HFFc6 (cell line): Measurements from ENCODE around the gene CUL3. TPM values are rescaled to one million over a fixed set of nuclear protein-coding genes. Genes with fewer than 3 reads are reported as not detected.

Experiments used
- DNase-seq: peaks from one replicate; pipeline ENCODE4 v3.0.0-alpha.2; 2018
- H3K27ac Mint-ChIP-seq: 2 replicates; pipeline ENCODE4 v1.8.0; 2020; ENCODE audit warnings: mild to moderate bottlenecking, mixed read lengths
- H3K27me3 Mint-ChIP-seq: 2 replicates; pipeline ENCODE4 v1.8.0; 2021; ENCODE audit warnings: mild to moderate bottlenecking, moderate library complexity, mixed read lengths; ENCODE audit not compliant: insufficient read depth
- H3K36me3 Mint-ChIP-seq: 2 replicates; pipeline ENCODE4 v1.8.0; 2021; ENCODE audit warnings: low read depth, mixed read lengths
- H3K4me1 Mint-ChIP-seq: 2 replicates; pipeline ENCODE4 v1.8.0; 2020; ENCODE audit warnings: low read depth, mixed read lengths
- H3K4me3 Mint-ChIP-seq: 2 replicates; pipeline ENCODE4 v1.8.0; 2020; ENCODE audit warnings: mild to moderate bottlenecking, moderate library complexity, mixed read lengths
- H3K9me3 Mint-ChIP-seq: 2 replicates; pipeline ENCODE4 v1.8.0; 2020; ENCODE audit warnings: mild to moderate bottlenecking, mixed read lengths
- total RNA-seq, 6 experiments: library from RNA; stranded (reverse); fragmentation: NEBNext Ultra II Directional; extraction: Animal tissue kit (Norgen Biotek cat#: 25700); gene quantifications; 2 replicates in 1 of 6; 3 replicates in 5 of 6; pipeline ENCODE4 v1.2.3, GENCODE V29; 2021
- TF ChIP-seq, protein P1 (sequence below): fragments of 200-600 bp; sonication (generic); IDR thresholded peaks from 2 replicates; pipeline ENCODE4 v1.5.0; 2021; ENCODE audit warnings: antibody characterized with exemption, mild to moderate bottlenecking

The CUL3 gene
- total RNA-seq, 6 experiments from 2014 or later = 76.9 to 88.4 (median 83.3) TPM

DNA sequence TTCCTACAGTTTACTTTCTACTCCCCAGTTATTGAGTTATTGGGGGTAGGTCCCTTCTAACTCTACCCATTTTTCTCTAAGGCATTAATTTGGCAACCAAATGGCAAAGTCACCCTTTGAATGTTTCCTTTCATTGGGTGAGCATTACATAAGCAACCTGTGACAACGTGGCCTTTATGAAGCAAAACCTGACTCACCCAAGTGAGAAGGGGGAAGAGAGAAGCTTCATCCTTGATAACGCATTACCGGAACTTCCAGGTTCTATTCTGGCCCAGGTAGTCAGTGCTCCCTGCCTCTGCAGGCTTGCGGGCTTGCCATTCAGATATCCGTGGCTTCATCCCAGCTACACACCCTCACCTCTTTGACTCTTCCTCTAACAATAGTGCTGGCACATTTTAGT, 144.2 kb downstream of the CUL3 start:
- TF ChIP-seq, protein P1, sequence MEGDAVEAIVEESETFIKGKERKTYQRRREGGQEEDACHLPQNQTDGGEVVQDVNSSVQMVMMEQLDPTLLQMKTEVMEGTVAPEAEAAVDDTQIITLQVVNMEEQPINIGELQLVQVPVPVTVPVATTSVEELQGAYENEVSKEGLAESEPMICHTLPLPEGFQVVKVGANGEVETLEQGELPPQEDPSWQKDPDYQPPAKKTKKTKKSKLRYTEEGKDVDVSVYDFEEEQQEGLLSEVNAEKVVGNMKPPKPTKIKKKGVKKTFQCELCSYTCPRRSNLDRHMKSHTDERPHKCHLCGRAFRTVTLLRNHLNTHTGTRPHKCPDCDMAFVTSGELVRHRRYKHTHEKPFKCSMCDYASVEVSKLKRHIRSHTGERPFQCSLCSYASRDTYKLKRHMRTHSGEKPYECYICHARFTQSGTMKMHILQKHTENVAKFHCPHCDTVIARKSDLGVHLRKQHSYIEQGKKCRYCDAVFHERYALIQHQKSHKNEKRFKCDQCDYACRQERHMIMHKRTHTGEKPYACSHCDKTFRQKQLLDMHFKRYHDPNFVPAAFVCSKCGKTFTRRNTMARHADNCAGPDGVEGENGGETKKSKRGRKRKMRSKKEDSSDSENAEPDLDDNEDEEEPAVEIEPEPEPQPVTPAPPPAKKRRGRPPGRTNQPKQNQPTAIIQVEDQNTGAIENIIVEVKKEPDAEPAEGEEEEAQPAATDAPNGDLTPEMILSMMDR = no peak
- Mint-ChIP-seq H3K4me1 (peaks cover 15% of the 10 kb centered on the region; the same call in 1 of the 2 replicates), H3K27me3 (peaks cover 27% of the 10 kb centered on the region), H3K36me3 (no peaks in the 10 kb centered on the region), H3K9me3 (no peaks in the 10 kb centered on the region), H3K4me3 (no peak overlapping the region), H3K27ac (no peak overlapping the region)
- DNase-seq = no peak

DNA sequence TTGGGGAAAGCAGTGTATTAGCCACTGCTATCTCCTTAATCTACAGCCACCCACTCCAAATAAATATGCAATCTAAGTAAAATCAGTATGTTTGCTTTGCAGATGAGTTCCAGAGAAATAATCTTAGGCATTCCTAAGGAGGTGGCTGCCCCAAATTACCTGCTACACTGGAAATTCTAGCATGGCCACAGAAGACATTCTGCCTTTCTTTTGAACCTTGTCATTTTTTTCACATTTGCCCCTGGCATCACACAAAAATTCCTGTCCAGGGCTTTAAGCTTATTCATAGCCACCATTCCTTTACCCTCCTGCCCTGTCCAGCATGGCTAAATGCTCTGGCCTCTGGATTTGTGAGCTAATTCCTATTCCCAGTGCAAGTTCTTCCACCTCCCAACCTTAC, 146.4 kb downstream of the CUL3 start:
- Mint-ChIP-seq H3K27ac (no peak overlapping the region), H3K36me3 (no peaks in the 10 kb centered on the region), H3K4me1 (peaks cover 13% of the 10 kb centered on the region; the same call in 1 of the 2 replicates), H3K4me3 (no peak overlapping the region), H3K27me3 (peaks cover 24% of the 10 kb centered on the region), H3K9me3 (no peaks in the 10 kb centered on the region)
- TF ChIP-seq, protein P1 = no peak
- DNase-seq = no peak

DNA sequence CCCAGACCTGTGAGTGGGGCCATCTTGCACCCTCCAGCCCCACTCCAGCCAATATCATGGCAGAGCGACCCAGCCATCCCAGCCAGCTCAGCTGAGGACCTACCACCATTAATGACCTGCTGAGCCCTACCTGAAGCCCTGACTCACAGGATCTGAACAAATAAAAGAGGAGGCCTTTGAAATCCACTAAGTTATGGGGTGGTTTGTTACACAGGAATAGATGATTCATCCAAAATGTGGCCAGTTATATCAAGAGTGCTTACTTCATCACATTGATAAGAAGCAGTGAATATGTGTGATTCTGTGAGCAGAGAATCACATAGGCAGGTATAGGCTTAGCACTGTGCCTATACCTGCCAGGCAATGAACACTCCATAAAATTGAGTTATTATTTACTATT, 148.5 kb downstream of the CUL3 start:
- Mint-ChIP-seq H3K27ac (no peak overlapping the region), H3K27me3 (peaks cover 23% of the 10 kb centered on the region), H3K36me3 (no peaks in the 10 kb centered on the region), H3K4me1 (peaks cover 2% of the 10 kb centered on the region; the same call in 1 of the 2 replicates), H3K9me3 (no peaks in the 10 kb centered on the region), H3K4me3 (no peak overlapping the region)
- DNase-seq = no peak
- TF ChIP-seq, protein P1 = no peak

DNA sequence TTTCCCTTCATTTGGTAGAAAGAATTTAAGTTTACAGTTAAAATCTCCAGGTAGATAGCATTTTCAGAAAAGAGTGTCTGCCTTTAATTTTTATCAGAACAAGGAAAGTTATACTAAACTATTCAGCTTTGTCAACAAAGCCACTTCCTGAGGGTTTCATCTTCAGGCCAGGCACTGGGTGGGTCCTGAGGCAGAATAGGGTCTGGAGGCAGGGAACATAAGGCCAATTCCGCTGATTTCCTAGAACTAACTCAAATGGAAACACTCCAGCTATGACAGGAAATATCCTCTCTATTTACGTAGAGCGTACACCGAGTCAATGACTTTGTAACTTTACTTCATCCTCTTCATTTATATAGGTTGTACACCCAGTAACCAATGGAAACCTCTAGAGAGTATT, 150.5 kb downstream of the CUL3 start:
- TF ChIP-seq, protein P1 = no peak
- Mint-ChIP-seq H3K4me3 (peak overlapping the region; percentile 38; the same call in 1 of the 2 replicates), H3K27ac (no peak overlapping the region), H3K9me3 (no peaks in the 10 kb centered on the region), H3K36me3 (no peaks in the 10 kb centered on the region), H3K27me3 (peaks cover 24% of the 10 kb centered on the region), H3K4me1 (no peaks in the 10 kb centered on the region)
- no peak for DNase-seq

DNA sequence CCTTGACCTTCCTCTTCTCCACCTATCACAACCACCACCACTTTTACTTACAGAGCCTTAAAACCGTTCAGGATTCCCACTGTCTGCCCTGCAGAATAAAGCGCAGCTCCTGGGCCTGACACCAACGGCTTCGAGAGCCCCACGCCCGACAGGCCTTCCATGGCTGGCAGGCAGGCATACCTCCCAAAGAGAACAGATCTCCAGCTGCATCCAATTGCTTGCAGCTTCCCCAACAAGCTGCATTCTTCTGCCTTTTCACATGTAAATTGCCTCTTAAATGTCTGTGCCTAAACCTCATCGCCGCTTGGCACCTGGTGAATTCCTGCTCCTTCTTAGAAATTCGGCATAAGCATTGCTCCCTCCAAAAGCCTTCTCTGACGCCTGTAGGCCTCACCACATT, 151.7 kb downstream of the CUL3 start:
- Mint-ChIP-seq H3K36me3 (no peaks in the 10 kb centered on the region), H3K4me1 (no peaks in the 10 kb centered on the region), H3K27ac (no peak overlapping the region), H3K4me3 (no peak overlapping the region), H3K27me3 (peaks cover 24% of the 10 kb centered on the region), H3K9me3 (no peaks in the 10 kb centered on the region)
- TF ChIP-seq, protein P1 = no peak
- no peak for DNase-seq
